OCI-LY3 (cell line): ENCODE results near the gene SPATA12.

ENCODE experiments used
- H2AFZ ChIP-seq: fragments of 200-600, 300-600 bp; shearing (Covaris generic); 2 replicates; pipeline ENCODE4 v1.6.0; 2014; ENCODE audit warnings: antibody characterized with exemption, low read depth, low read length
- H3K27ac ChIP-seq: fragments of 200-600, 300-600 bp; sonication (generic); 2 replicates; pipeline ENCODE4 v1.5.1; 2014; ENCODE audit warnings: mild to moderate bottlenecking, low read length, moderate library complexity, mixed read lengths
- H3K27me3 ChIP-seq: fragments of 200-600, 300-600 bp; sonication (generic); 2 replicates; pipeline ENCODE4 v1.6.1; 2014; ENCODE audit warnings: low read depth, low read length, mixed read lengths
- H3K36me3 ChIP-seq: fragments of 200-600, 300-600 bp; sonication (generic); replicated peaks from 2 replicates; pipeline ENCODE3; 2014; ENCODE audit warnings: low read depth, low read length, mixed read lengths
- H3K4me1 ChIP-seq: fragments of 300-600, 200-600 bp; sonication (generic); 2 replicates; pipeline ENCODE4 v1.6.1; 2014; ENCODE audit warnings: low read length, mixed read lengths
- H3K4me2 ChIP-seq: fragments of 200-600, 300-600 bp; sonication (generic); 2 replicates; pipeline ENCODE4 v1.6.1; 2014; ENCODE audit warnings: low read length, mixed read lengths
- H3K4me3 ChIP-seq: fragments of 300-600, 200-600 bp; sonication (generic); 2 replicates; pipeline ENCODE4 v1.5.1; 2014; ENCODE audit warnings: antibody characterized with exemption, mild to moderate bottlenecking, low read length, moderate library complexity
- H3K79me2 ChIP-seq: fragments of 300-600, 200-600 bp; shearing (Covaris generic); 2 replicates; pipeline ENCODE4 v1.6.1; 2014; ENCODE audit warnings: mild to moderate bottlenecking, low read length, mixed read lengths
- H3K9ac ChIP-seq: fragments of 300-600, 200-600 bp; shearing (Covaris generic); 2 replicates; pipeline ENCODE4 v1.6.0; 2014; ENCODE audit warnings: mild to moderate bottlenecking, low read length, moderate library complexity
- H3K9me3 ChIP-seq: fragments of 200-600, 300-600 bp; shearing (Covaris generic); 2 replicates; pipeline ENCODE4 v1.6.1; 2014; ENCODE audit warnings: low read length, mixed read lengths; ENCODE audit not compliant: insufficient read depth
- H4K20me1 ChIP-seq: fragments of 200-600, 300-600 bp; sonication (generic); 2 replicates; pipeline ENCODE4 v1.6.1; 2016; ENCODE audit warnings: low read length, mixed read lengths; ENCODE audit not compliant: insufficient read depth
- CTCF ChIP-seq: fragments of 200-600, 300-600 bp; sonication (generic); IDR thresholded peaks from 2 replicates; pipeline ENCODE4 v1.5.1; 2014; ENCODE audit warnings: antibody characterized with exemption, low read length, low read depth
- EZH2phosphoT487 ChIP-seq: fragments of 200-600 bp; shearing (Covaris generic); IDR thresholded peaks from 2 replicates; pipeline ENCODE4 v1.6.1; 2018; ENCODE audit warnings: antibody characterized with exemption, mixed run types, low read depth

The SPATA12 gene

GRCh38 chr3:57025237-57025636, 35.2 kb upstream of the SPATA12 start:
- TF ChIP-seq CTCF = no peak
- TF ChIP-seq EZH2phosphoT487 = no peak
- H3K4me1 ChIP-seq = no peaks in the 10 kb centered on the region
- no peaks in the 10 kb centered on the region for H3K9me3 ChIP-seq
- no peak overlapping the region for H3K9ac ChIP-seq
- H4K20me1 ChIP-seq = no peaks in the 10 kb centered on the region
- no peaks in the 10 kb centered on the region for H3K79me2 ChIP-seq
- H3K27me3 ChIP-seq = no peaks in the 10 kb centered on the region
- H3K4me2 ChIP-seq = no peak overlapping the region
- no peak overlapping the region for H3K27ac ChIP-seq
- no peak overlapping the region for H2AFZ ChIP-seq
- H3K36me3 ChIP-seq = no peaks in the 10 kb centered on the region
- H3K4me3 ChIP-seq = no peak overlapping the region

GRCh38 chr3:57026944-57027343, 33.5 kb upstream of the SPATA12 start:
- Histone ChIP-seq H3K27ac (no peak overlapping the region), H3K27me3 (no peaks in the 10 kb centered on the region), H3K4me3 (no peak overlapping the region), H2AFZ (no peak overlapping the region), H3K9me3 (no peaks in the 10 kb centered on the region), H3K4me1 (peaks cover 6% of the 10 kb centered on the region), H3K4me2 (no peak overlapping the region), H4K20me1 (no peaks in the 10 kb centered on the region), H3K79me2 (no peaks in the 10 kb centered on the region), H3K36me3 (no peaks in the 10 kb centered on the region), H3K9ac (no peak overlapping the region)
- TF ChIP-seq EZH2phosphoT487 = no peak
- TF ChIP-seq CTCF = no peak

GRCh38 chr3:57029383-57029782, 31.1 kb upstream of the SPATA12 start:
- Histone ChIP-seq H3K79me2 (no peaks in the 10 kb centered on the region), H3K27ac (no peak overlapping the region), H3K9ac (no peak overlapping the region), H3K4me2 (no peak overlapping the region), H2AFZ (no peak overlapping the region), H4K20me1 (no peaks in the 10 kb centered on the region), H3K27me3 (no peaks in the 10 kb centered on the region), H3K9me3 (no peaks in the 10 kb centered on the region), H3K36me3 (no peaks in the 10 kb centered on the region), H3K4me1 (peaks cover 12% of the 10 kb centered on the region), H3K4me3 (no peak overlapping the region)
- TF ChIP-seq EZH2phosphoT487 = no peak
- TF ChIP-seq CTCF = no peak

GRCh38 chr3:57029924-57030323, 30.5 kb upstream of the SPATA12 start:
- Histone ChIP-seq H3K4me2 (no peak overlapping the region), H3K4me1 (peaks cover 12% of the 10 kb centered on the region), H3K79me2 (no peaks in the 10 kb centered on the region), H3K27ac (no peak overlapping the region), H2AFZ (no peak overlapping the region), H3K4me3 (no peak overlapping the region), H3K27me3 (no peaks in the 10 kb centered on the region), H4K20me1 (no peaks in the 10 kb centered on the region), H3K9ac (no peak overlapping the region), H3K9me3 (no peaks in the 10 kb centered on the region), H3K36me3 (no peaks in the 10 kb centered on the region)
- TF ChIP-seq EZH2phosphoT487 (no peak), CTCF (no peak)
